Measurements from ENCODE around the gene ELFN1. TPM values are rescaled to one million over a fixed set of nuclear protein-coding genes. Genes with fewer than 3 reads are reported as not detected.

ELFN1 gene
- total RNA-seq, 1 donor from 2014 or later: 1.6 TPM

GRCh38 chr7:1743481-1744230 lies 73.6 kb downstream of the ELFN1 start:
- Histone ChIP-seq H3K27ac (ENCODE audit: low read depth, low read length) (no peak overlapping the region), H3K4me1 (ENCODE audit: control insufficient read depth in 3 of 3, insufficient read depth in 3 of 3, low read length in 3 of 3) (peaks cover 6 to 9% (median 8%) of the 10 kb centered on the region in 3 donors), H3K27me3 (ENCODE audit: control insufficient read depth in 3 of 3, insufficient read depth in 3 of 3, low read length in 3 of 3) (peaks cover 0 to 38% (median 37%) of the 10 kb centered on the region in 3 donors), H3K9me3 (ENCODE audit: control insufficient read depth in 3 of 3, low read length in 3 of 3) (no peaks in the 10 kb centered on the region), H3K36me3 (ENCODE audit: control insufficient read depth in 3 of 3, insufficient read depth in 3 of 3, low read length in 3 of 3) (no peaks in the 10 kb centered on the region), H3K9ac (ENCODE audit: low read depth in 1 of 3, low read length in 3 of 3) (no peak overlapping the region), H3K4me3 (ENCODE audit: low read length in 3 of 3) (no peak overlapping the region)

- Histone ChIP-seq H3K27ac (ENCODE audit: low read depth, low read length) (no peak overlapping the region), H3K27me3 (ENCODE audit: control insufficient read depth in 3 of 3, insufficient read depth in 3 of 3, low read length in 3 of 3) (peaks cover 3 to 38% (median 37%) of the 10 kb centered on the region in 3 donors), H3K9me3 (ENCODE audit: control insufficient read depth in 3 of 3, low read length in 3 of 3) (no peaks in the 10 kb centered on the region), H3K9ac (ENCODE audit: low read depth in 1 of 3, low read length in 3 of 3) (no peak overlapping the region), H3K36me3 (ENCODE audit: control insufficient read depth in 3 of 3, insufficient read depth in 3 of 3, low read length in 3 of 3) (no peaks in the 10 kb centered on the region), H3K4me1 (ENCODE audit: control insufficient read depth in 3 of 3, insufficient read depth in 3 of 3, low read length in 3 of 3) (peaks cover 6 to 11% (median 10%) of the 10 kb centered on the region in 3 donors), H3K4me3 (ENCODE audit: low read length in 3 of 3) (no peak overlapping the region)
Observed at GRCh38 chr7:1744296-1745017, 74.4 kb downstream of the ELFN1 start.

- Histone ChIP-seq H3K27ac (ENCODE audit: low read depth, low read length) (no peak overlapping the region), H3K36me3 (ENCODE audit: control insufficient read depth in 3 of 3, insufficient read depth in 3 of 3, low read length in 3 of 3) (no peaks in the 10 kb centered on the region), H3K4me3 (ENCODE audit: low read length in 3 of 3) (no peak overlapping the region), H3K9ac (ENCODE audit: low read depth in 1 of 3, low read length in 3 of 3) (no peak overlapping the region), H3K9me3 (ENCODE audit: control insufficient read depth in 3 of 3, low read length in 3 of 3) (no peaks in the 10 kb centered on the region), H3K4me1 (ENCODE audit: control insufficient read depth in 3 of 3, insufficient read depth in 3 of 3, low read length in 3 of 3) (peaks cover 6 to 17% (median 10%) of the 10 kb centered on the region in 3 donors), H3K27me3 (ENCODE audit: control insufficient read depth in 3 of 3, insufficient read depth in 3 of 3, low read length in 3 of 3) (peaks cover 3 to 42% (median 38%) of the 10 kb centered on the region in 3 donors)
Observed at GRCh38 chr7:1745018-1745532, 75.0 kb downstream of the ELFN1 start.

GRCh38 chr7:1745576-1746490 lies 75.8 kb downstream of the ELFN1 start:
- H3K4me1 ChIP-seq (ENCODE audit: control insufficient read depth in 3 of 3, insufficient read depth in 3 of 3, low read length in 3 of 3): peaks cover 6 to 17% (median 10%) of the 10 kb centered on the region in 3 donors
- H3K36me3 ChIP-seq (ENCODE audit: control insufficient read depth in 3 of 3, insufficient read depth in 3 of 3, low read length in 3 of 3): no peaks in the 10 kb centered on the region
- H3K9me3 ChIP-seq (ENCODE audit: control insufficient read depth in 3 of 3, low read length in 3 of 3): no peaks in the 10 kb centered on the region
- no peak overlapping the region for H3K4me3 ChIP-seq (ENCODE audit: low read length in 3 of 3)
- H3K27me3 ChIP-seq (ENCODE audit: control insufficient read depth in 3 of 3, insufficient read depth in 3 of 3, low read length in 3 of 3): peaks cover 3 to 44% (median 42%) of the 10 kb centered on the region in 3 donors
- no peak overlapping the region for H3K9ac ChIP-seq (ENCODE audit: low read depth in 1 of 3, low read length in 3 of 3)
- H3K27ac ChIP-seq (ENCODE audit: low read depth, low read length): no peak overlapping the region

- Histone ChIP-seq H3K9ac (ENCODE audit: low read depth in 1 of 3, low read length in 3 of 3) (no peak overlapping the region), H3K27ac (ENCODE audit: low read depth, low read length) (no peak overlapping the region), H3K36me3 (ENCODE audit: control insufficient read depth in 3 of 3, insufficient read depth in 3 of 3, low read length in 3 of 3) (no peaks in the 10 kb centered on the region), H3K27me3 (ENCODE audit: control insufficient read depth in 3 of 3, insufficient read depth in 3 of 3, low read length in 3 of 3) (peaks cover 3 to 44% (median 38%) of the 10 kb centered on the region in 3 donors), H3K9me3 (ENCODE audit: control insufficient read depth in 3 of 3, low read length in 3 of 3) (no peaks in the 10 kb centered on the region), H3K4me1 (ENCODE audit: control insufficient read depth in 3 of 3, insufficient read depth in 3 of 3, low read length in 3 of 3) (peaks cover 6 to 16% (median 8%) of the 10 kb centered on the region in 3 donors), H3K4me3 (ENCODE audit: low read length in 3 of 3) (no peak overlapping the region)
Observed at GRCh38 chr7:1746491-1746975, 76.5 kb downstream of the ELFN1 start.

- Histone ChIP-seq H3K9ac (ENCODE audit: low read depth in 1 of 3, low read length in 3 of 3) (no peak overlapping the region), H3K27ac (ENCODE audit: low read depth, low read length) (no peak overlapping the region), H3K9me3 (ENCODE audit: control insufficient read depth in 3 of 3, low read length in 3 of 3) (no peaks in the 10 kb centered on the region), H3K4me3 (ENCODE audit: low read length in 3 of 3) (no peak overlapping the region), H3K27me3 (ENCODE audit: control insufficient read depth in 3 of 3, insufficient read depth in 3 of 3, low read length in 3 of 3) (peaks cover 3 to 42% (median 33%) of the 10 kb centered on the region in 3 donors), H3K36me3 (ENCODE audit: control insufficient read depth in 3 of 3, insufficient read depth in 3 of 3, low read length in 3 of 3) (no peaks in the 10 kb centered on the region), H3K4me1 (ENCODE audit: control insufficient read depth in 3 of 3, insufficient read depth in 3 of 3, low read length in 3 of 3) (peaks cover 2 to 12% (median 6%) of the 10 kb centered on the region in 3 donors)
Observed at GRCh38 chr7:1747004-1747801, 77.1 kb downstream of the ELFN1 start.

GRCh38 chr7:1748076-1748838 lies 78.2 kb downstream of the ELFN1 start:
- H3K4me1 ChIP-seq (ENCODE audit: control insufficient read depth in 3 of 3, insufficient read depth in 3 of 3, low read length in 3 of 3): peaks cover under 1 to 8% (median 2%) of the 10 kb centered on the region in 3 donors
- no peaks in the 10 kb centered on the region for H3K9me3 ChIP-seq (ENCODE audit: control insufficient read depth in 3 of 3, low read length in 3 of 3)
- H3K27ac ChIP-seq (ENCODE audit: low read depth, low read length): no peak overlapping the region
- no peaks in the 10 kb centered on the region for H3K36me3 ChIP-seq (ENCODE audit: control insufficient read depth in 3 of 3, insufficient read depth in 3 of 3, low read length in 3 of 3)
- H3K27me3 ChIP-seq (ENCODE audit: control insufficient read depth in 3 of 3, insufficient read depth in 3 of 3, low read length in 3 of 3): peaks cover 3 to 34% (median 28%) of the 10 kb centered on the region in 3 donors
- H3K4me3 ChIP-seq (ENCODE audit: low read length in 3 of 3): no peak overlapping the region
- no peak overlapping the region for H3K9ac ChIP-seq (ENCODE audit: low read depth in 1 of 3, low read length in 3 of 3)

GRCh38 chr7:1748839-1749173 lies 78.7 kb downstream of the ELFN1 start:
- H3K4me3 ChIP-seq (ENCODE audit: low read length in 3 of 3): no peak overlapping the region
- no peak overlapping the region for H3K9ac ChIP-seq (ENCODE audit: low read depth in 1 of 3, low read length in 3 of 3)
- peaks cover 0 to 8% (median 2%) of the 10 kb centered on the region in 3 donors for H3K4me1 ChIP-seq (ENCODE audit: control insufficient read depth in 3 of 3, insufficient read depth in 3 of 3, low read length in 3 of 3)
- no peaks in the 10 kb centered on the region for H3K9me3 ChIP-seq (ENCODE audit: control insufficient read depth in 3 of 3, low read length in 3 of 3)
- no peak overlapping the region for H3K27ac ChIP-seq (ENCODE audit: low read depth, low read length)
- H3K36me3 ChIP-seq (ENCODE audit: control insufficient read depth in 3 of 3, insufficient read depth in 3 of 3, low read length in 3 of 3): no peaks in the 10 kb centered on the region
- peaks cover 3 to 31% (median 28%) of the 10 kb centered on the region in 3 donors for H3K27me3 ChIP-seq (ENCODE audit: control insufficient read depth in 3 of 3, insufficient read depth in 3 of 3, low read length in 3 of 3)

Data from skeletal muscle tissue (tissue), 4 donors.